Prostate gland (tissue), 2 donors: Measurements from ENCODE around the gene HSD17B8.

Source experiments
- POLR2A ChIP-seq: fragments of 450-650 bp; IDR thresholded peaks from one replicate; pipeline ENCODE4 v1.6.1; 2016; ENCODE audit warnings: antibody characterized with exemption, mild to moderate bottlenecking
- TF ChIP-seq, protein P1 (sequence below), 4 experiments: fragments of 200-600 bp in 2 of 4; fragments of 450-650 bp in 2 of 4; sonication (generic) in 2 of 4; IDR thresholded peaks; 1 replicate in 3 of 4; 2 replicates in 1 of 4; pipeline ENCODE4 v1.5.1; 2016 to 2019; ENCODE audit warnings: antibody characterized with exemption in 4 of 4, mild to moderate bottlenecking in 2 of 4, moderate library complexity in 2 of 4

DNA sequence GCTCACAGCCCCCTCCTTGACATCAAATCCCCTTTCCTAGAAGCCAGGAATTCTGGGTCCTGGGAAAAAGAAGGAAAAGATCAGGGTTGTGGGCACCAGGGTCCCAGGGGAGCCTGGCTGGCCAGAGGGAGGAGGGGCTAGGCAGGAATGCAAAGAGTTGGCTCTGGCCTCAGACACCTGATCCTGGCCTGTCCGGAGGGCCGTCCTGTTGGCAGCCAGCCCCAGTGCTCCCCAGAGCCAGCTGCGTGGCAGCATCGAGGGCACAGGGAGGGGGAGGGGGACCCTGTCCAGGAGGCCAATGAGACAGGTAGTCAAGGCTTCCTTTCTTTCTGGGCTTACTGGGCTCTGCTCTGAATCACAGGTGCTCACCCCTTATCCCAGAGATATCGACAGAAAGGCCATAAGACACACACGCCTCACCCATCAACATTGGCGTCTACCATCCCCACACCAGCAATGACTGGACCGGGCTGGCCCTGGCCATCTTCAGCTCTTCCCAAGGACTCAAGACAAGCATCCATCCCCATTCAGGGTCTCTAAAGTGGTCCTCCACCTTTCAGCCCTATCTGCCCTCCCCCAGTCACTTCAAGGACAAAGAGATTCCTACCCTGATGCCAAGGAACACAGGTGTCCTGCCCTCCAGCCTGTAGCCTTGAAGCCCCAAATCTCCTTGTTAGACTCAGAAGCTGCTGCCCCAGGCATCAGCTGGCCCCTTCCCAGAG lies 12.9 kb upstream of the HSD17B8 start:
- TF ChIP-seq, protein P1, sequence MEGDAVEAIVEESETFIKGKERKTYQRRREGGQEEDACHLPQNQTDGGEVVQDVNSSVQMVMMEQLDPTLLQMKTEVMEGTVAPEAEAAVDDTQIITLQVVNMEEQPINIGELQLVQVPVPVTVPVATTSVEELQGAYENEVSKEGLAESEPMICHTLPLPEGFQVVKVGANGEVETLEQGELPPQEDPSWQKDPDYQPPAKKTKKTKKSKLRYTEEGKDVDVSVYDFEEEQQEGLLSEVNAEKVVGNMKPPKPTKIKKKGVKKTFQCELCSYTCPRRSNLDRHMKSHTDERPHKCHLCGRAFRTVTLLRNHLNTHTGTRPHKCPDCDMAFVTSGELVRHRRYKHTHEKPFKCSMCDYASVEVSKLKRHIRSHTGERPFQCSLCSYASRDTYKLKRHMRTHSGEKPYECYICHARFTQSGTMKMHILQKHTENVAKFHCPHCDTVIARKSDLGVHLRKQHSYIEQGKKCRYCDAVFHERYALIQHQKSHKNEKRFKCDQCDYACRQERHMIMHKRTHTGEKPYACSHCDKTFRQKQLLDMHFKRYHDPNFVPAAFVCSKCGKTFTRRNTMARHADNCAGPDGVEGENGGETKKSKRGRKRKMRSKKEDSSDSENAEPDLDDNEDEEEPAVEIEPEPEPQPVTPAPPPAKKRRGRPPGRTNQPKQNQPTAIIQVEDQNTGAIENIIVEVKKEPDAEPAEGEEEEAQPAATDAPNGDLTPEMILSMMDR (IDR thresholded peaks at IDR 0.05) = no peak
- TF ChIP-seq POLR2A = no peak
